ENCODE results near the gene CDH13. TPM values are rescaled to one million over a fixed set of nuclear protein-coding genes. Genes with fewer than 3 reads are reported as not detected.

CDH13 gene
- total and polyA plus RNA-seq, 9 of the 15 experiments (the other 6 are each of a cell fraction or from before 2014, with no cell fraction given) = 0.03 TPM; not detected in 8

GRCh38 chr16:83807710-83808572 lies 1181.2 kb downstream of the CDH13 start, which contains the start of gene HSBP1 (continued):
- no peak for TF ChIP-seq FOXJ3 (CRISPR knock-in tag; IDR thresholded peaks at IDR 0.05)
- TF ChIP-seq JUN (IDR thresholded peaks at IDR 0.05; ENCODE audit: borderline replicate concordance, low read depth, low read length) = peak; percentile 22; the same call in 1 of the 2 replicates
- no peak for TF ChIP-seq JUN (CRISPR knock-in tag; IDR thresholded peaks at IDR 0.05; ENCODE audit: borderline replicate concordance)
- no peak for TF ChIP-seq ZNF280A (IDR thresholded peaks at IDR 0.05; ENCODE audit: low read depth, partially characterized antibody)
- no peak for TF ChIP-seq PYGO2 (tag; IDR thresholded peaks at IDR 0.05)
- TF ChIP-seq ZNF197 (CRISPR knock-in tag; IDR thresholded peaks at IDR 0.05; ENCODE audit: low read depth) = no peak
- peak; percentile 60 for TF ChIP-seq TAF1 (IDR thresholded peaks at IDR 0.05; ENCODE audit: control insufficient read depth, extremely low read depth, insufficient read depth, low read length, severe bottlenecking)
- no peak for TF ChIP-seq NUFIP1 (IDR thresholded peaks at IDR 0.05; ENCODE audit: partially characterized antibody)
- TF ChIP-seq RHOXF2B (CRISPR knock-in tag; conservative IDR thresholded peaks at IDR 0.05) = no peak
- TF ChIP-seq ZNF655 (CRISPR knock-in tag; IDR thresholded peaks at IDR 0.05) = no peak
- TF ChIP-seq EWSR1 (IDR thresholded peaks at IDR 0.05; ENCODE audit: borderline replicate concordance, low read depth, partially characterized antibody) = no peak
- peak; percentile 58 for TF ChIP-seq TBP (optimal IDR thresholded peaks at IDR 0.05; ENCODE audit: low read depth, low read length)
- TF ChIP-seq, protein P1, sequence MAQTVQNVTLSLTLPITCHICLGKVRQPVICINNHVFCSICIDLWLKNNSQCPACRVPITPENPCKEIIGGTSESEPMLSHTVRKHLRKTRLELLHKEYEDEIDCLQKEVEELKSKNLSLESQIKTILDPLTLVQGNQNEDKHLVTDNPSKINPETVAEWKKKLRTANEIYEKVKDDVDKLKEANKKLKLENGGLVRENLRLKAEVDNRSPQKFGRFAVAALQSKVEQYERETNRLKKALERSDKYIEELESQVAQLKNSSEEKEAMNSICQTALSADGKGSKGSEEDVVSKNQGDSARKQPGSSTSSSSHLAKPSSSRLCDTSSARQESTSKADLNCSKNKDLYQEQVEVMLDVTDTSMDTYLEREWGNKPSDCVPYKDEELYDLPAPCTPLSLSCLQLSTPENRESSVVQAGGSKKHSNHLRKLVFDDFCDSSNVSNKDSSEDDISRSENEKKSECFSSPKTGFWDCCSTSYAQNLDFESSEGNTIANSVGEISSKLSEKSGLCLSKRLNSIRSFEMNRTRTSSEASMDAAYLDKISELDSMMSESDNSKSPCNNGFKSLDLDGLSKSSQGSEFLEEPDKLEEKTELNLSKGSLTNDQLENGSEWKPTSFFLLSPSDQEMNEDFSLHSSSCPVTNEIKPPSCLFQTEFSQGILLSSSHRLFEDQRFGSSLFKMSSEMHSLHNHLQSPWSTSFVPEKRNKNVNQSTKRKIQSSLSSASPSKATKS (CRISPR knock-in tag; IDR thresholded peaks at IDR 0.05) = no peak
- TF ChIP-seq MCM2 (IDR thresholded peaks at IDR 0.05; ENCODE audit: low read depth) = no peak
- peak in 1 of 3 experiments; percentile 24; a peak in 1 of 6 replicates for TF ChIP-seq CTCF (IDR thresholded peaks at IDR 0.05 in 2 of 3, conservative IDR thresholded peaks at IDR 0.05 in 1 of 3; ENCODE audit: insufficient read depth in 2 of 3, low read depth in 1 of 3, low read length in 3 of 3)
- TF ChIP-seq ZNF444 (CRISPR knock-in tag; IDR thresholded peaks at IDR 0.05) = no peak
- TF ChIP-seq CHD2 (IDR thresholded peaks at IDR 0.05; ENCODE audit: low read depth, low read length) = peak; percentile 98
- TF ChIP-seq, protein P2, sequence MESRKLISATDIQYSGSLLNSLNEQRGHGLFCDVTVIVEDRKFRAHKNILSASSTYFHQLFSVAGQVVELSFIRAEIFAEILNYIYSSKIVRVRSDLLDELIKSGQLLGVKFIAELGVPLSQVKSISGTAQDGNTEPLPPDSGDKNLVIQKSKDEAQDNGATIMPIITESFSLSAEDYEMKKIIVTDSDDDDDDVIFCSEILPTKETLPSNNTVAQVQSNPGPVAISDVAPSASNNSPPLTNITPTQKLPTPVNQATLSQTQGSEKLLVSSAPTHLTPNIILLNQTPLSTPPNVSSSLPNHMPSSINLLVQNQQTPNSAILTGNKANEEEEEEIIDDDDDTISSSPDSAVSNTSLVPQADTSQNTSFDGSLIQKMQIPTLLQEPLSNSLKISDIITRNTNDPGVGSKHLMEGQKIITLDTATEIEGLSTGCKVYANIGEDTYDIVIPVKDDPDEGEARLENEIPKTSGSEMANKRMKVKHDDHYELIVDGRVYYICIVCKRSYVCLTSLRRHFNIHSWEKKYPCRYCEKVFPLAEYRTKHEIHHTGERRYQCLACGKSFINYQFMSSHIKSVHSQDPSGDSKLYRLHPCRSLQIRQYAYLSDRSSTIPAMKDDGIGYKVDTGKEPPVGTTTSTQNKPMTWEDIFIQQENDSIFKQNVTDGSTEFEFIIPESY (CRISPR knock-in tag; IDR thresholded peaks at IDR 0.05) = no peak

Measured in K562 (cell line).